ENCODE measurements around the gene KCNT1. TPM values are rescaled to one million over a fixed set of nuclear protein-coding genes. Genes with fewer than 3 reads are reported as not detected.

The KCNT1 gene
- total RNA-seq, 1 experiment from 2014 or later, result 0.17 TPM

DNA sequence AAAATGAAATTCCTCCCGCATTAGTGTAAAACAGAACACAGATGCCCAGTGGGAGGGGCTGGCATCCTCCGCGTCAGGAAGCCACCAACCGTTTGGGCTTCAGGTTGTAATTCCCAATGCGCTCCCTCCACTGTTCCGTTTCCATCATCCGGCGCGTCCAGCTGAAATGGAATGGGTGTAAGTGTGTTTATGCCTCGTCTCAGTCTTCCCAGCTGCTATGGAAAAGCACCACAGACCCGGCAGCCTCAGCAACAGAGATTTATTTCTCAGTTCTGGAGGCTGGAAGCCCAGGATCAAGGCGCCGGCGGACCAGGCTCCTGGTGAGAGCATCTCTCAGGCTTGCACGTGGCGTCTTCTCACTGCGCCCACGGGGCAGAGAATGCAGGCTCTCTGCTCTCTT lies 20.4 kb downstream of the KCNT1 start:
- no peak for TF ChIP-seq MAX (IDR thresholded peaks at IDR 0.05)
- no peak for TF ChIP-seq EZH2 (IDR thresholded peaks at IDR 0.05)
- no peak for TF ChIP-seq SIN3A (IDR thresholded peaks at IDR 0.05; ENCODE audit: low read depth)
- no peak for TF ChIP-seq JUND (IDR thresholded peaks at IDR 0.05)
- TF ChIP-seq EZH2phosphoT487 (IDR thresholded peaks at IDR 0.05; ENCODE audit: borderline replicate concordance), result no peak
- no peak for TF ChIP-seq ZBTB33 (IDR thresholded peaks at IDR 0.05; ENCODE audit: extremely low read depth, insufficient replicate concordance, low read length)
- no peak for TF ChIP-seq ATF3 (IDR thresholded peaks at IDR 0.05)
- no peak for TF ChIP-seq CTCF (IDR thresholded peaks at IDR 0.05 in 2 of 3, conservative IDR thresholded peaks at IDR 0.05 in 1 of 3; ENCODE audit: borderline replicate concordance in 1 of 3, insufficient read depth in 1 of 3, low read depth in 2 of 3, low read length in 2 of 3)
- TF ChIP-seq POLR2A (IDR thresholded peaks at IDR 0.05; ENCODE audit: borderline replicate concordance, extremely low read depth, insufficient read depth, insufficient read length), result no peak
- no peak for TF ChIP-seq RAD21 (IDR thresholded peaks at IDR 0.05; ENCODE audit: low read depth)
- no peak for TF ChIP-seq REST (IDR thresholded peaks at IDR 0.05; ENCODE audit: low read depth)
- no peak for TF ChIP-seq CEBPB (IDR thresholded peaks at IDR 0.05; ENCODE audit: low read depth)
- TF ChIP-seq SP1 (IDR thresholded peaks at IDR 0.05; ENCODE audit: low read depth), result no peak
- TF ChIP-seq TCF7L2 (IDR thresholded peaks at IDR 0.05; ENCODE audit: borderline replicate concordance, extremely low read depth, insufficient read depth, insufficient read length), result no peak
- no peak for TF ChIP-seq SRF (IDR thresholded peaks at IDR 0.05; ENCODE audit: low read depth)
- no peak for TF ChIP-seq EGR1 (IDR thresholded peaks at IDR 0.05; ENCODE audit: low read depth)
- TF ChIP-seq ELF1 (IDR thresholded peaks at IDR 0.05; ENCODE audit: borderline replicate concordance, low read depth), result no peak
- TF ChIP-seq CBX3 (IDR thresholded peaks at IDR 0.05; ENCODE audit: low read depth), result no peak
- TF ChIP-seq FOSL1 (IDR thresholded peaks at IDR 0.05; ENCODE audit: low read depth), result no peak
- ChIA-PET RAD21 (ENCODE audit: low non-redundant PET in 1 of 2, low total read pairs in 2 of 2, uncharacterized antibody in 2 of 2, unreplicated experiment in 2 of 2) (no interaction called here), CTCF (no interaction called here), POLR2A (no interaction called here)
- Histone ChIP-seq H3K27me3 (ENCODE audit: insufficient read depth, low read length) (no peaks in the 10 kb centered on the region), H3K27ac (ENCODE audit: low read depth, low read length) (no peak overlapping the region), H3K9me2 (ENCODE audit: insufficient read depth) (no peaks in the 10 kb centered on the region), H3K9me3 (ENCODE audit: control insufficient read depth in 1 of 2, insufficient read depth in 1 of 2, low read depth in 1 of 2, low read length in 2 of 2) (no peaks in the 10 kb centered on the region), H2AFZ (ENCODE audit: low read depth, low read length, poor library complexity, severe bottlenecking) (no peak overlapping the region), H3K4me3 (replicated peaks in 1 of 2; ENCODE audit: low read depth in 1 of 2, low read length in 2 of 2) (no peak overlapping the region), H3K36me3 (ENCODE audit: control insufficient read depth in 1 of 2, insufficient read depth in 2 of 2, low read length in 2 of 2) (no peaks in the 10 kb centered on the region), H4K20me1 (ENCODE audit: insufficient read depth) (no peaks in the 10 kb centered on the region), H3K79me2 (ENCODE audit: insufficient read depth, low read length) (no peaks in the 10 kb centered on the region), H3K4me2 (ENCODE audit: low read length) (no peak overlapping the region), H3K9ac (ENCODE audit: low read length) (no peak overlapping the region), H3K4me1 (ENCODE audit: control insufficient read depth in 1 of 2, insufficient read depth in 2 of 2, low read length in 2 of 2) (peaks cover 6 to 12% of the 10 kb centered on the region in 2 experiments; a peak in 3 of 4 replicates)
- BruUV-seq (replicated peaks), result no TSS peak
- intact Hi-C loops (cut with micrococcal nuclease), result loop anchor here (10.0 kb wide), 1 partner anchor 118 kb away; no protein-coding TSS in a partner anchor
- no peak for DNase-seq (ENCODE audit: low read depth, low spot score)
- ATAC-seq, result no peak

Measured in HCT116 (cell line).